ENCODE data around the gene ELFN1. TPM values are rescaled to one million over a fixed set of nuclear protein-coding genes. Genes with fewer than 3 reads are reported as not detected.

ELFN1 gene
- 21.3 TPM for polyA plus RNA-seq (2013, experiment 1 of 2)
- polyA plus RNA-seq (2013, experiment 2 of 2) = 16.8 TPM

GRCh38 chr7:1669954-1670893 is at the start of gene ELFN1:
TSS of gene ELFN1 (plus strand) at chr7:1670277. CDS start at chr7:1744597, 74,320 bp downstream.
- Histone ChIP-seq H3K27ac (ENCODE audit: low read depth, low read length, severe bottlenecking) (peak within 1 kb of the TSS; percentile 74), H3K36me3 (ENCODE audit: control insufficient read depth, insufficient read depth, low read length) (no peaks in the 10 kb centered on the region), H3K4me3 (ENCODE audit: extremely low read depth, insufficient read depth, low read length, poor library complexity, severe bottlenecking) (peak within 1 kb of the TSS; percentile 58), H3K9me3 (ENCODE audit: control insufficient read depth, low read length) (no peaks in the 10 kb centered on the region), H3K4me1 (ENCODE audit: control insufficient read depth, insufficient read depth, low read length, poor library complexity, severe bottlenecking) (peaks cover 14% of the 10 kb centered on the region)
- WGBS, 2 experiments (ENCODE audit: insufficient coverage in 2 of 2) = 0% methylated on average over 52 to 59 of the region's 110 CpGs

GRCh38 chr7:1620835-1621234 is 49.2 kb upstream of the ELFN1 start:
- 90 to 94% methylated on average over 25 to 27 of the region's 27 CpGs for WGBS, 2 experiments (ENCODE audit: insufficient coverage in 2 of 2)
- no peaks in the 10 kb centered on the region for H3K36me3 ChIP-seq (ENCODE audit: control insufficient read depth, insufficient read depth, low read length)
- no peaks in the 10 kb centered on the region for H3K4me1 ChIP-seq (ENCODE audit: control insufficient read depth, insufficient read depth, low read length, poor library complexity, severe bottlenecking)
- H3K27ac ChIP-seq (ENCODE audit: low read depth, low read length, severe bottlenecking) = no peak overlapping the region
- H3K4me3 ChIP-seq (ENCODE audit: extremely low read depth, insufficient read depth, low read length, poor library complexity, severe bottlenecking) = no peak overlapping the region
- H3K9me3 ChIP-seq (ENCODE audit: control insufficient read depth, low read length) = no peaks in the 10 kb centered on the region

- no peaks in the 10 kb centered on the region for H3K4me1 ChIP-seq (ENCODE audit: control insufficient read depth, insufficient read depth, low read length, poor library complexity, severe bottlenecking)
- WGBS, 2 experiments (ENCODE audit: insufficient coverage in 2 of 2) = 84 to 88% methylated on average over 9 to 13 of the region's 13 CpGs
- H3K4me3 ChIP-seq (ENCODE audit: extremely low read depth, insufficient read depth, low read length, poor library complexity, severe bottlenecking) = no peak overlapping the region
- no peaks in the 10 kb centered on the region for H3K36me3 ChIP-seq (ENCODE audit: control insufficient read depth, insufficient read depth, low read length)
- H3K9me3 ChIP-seq (ENCODE audit: control insufficient read depth, low read length) = peaks cover 1% of the 10 kb centered on the region
- H3K27ac ChIP-seq (ENCODE audit: low read depth, low read length, severe bottlenecking) = no peak overlapping the region
Observed at GRCh38 chr7:1621718-1622117, 48.4 kb upstream of the ELFN1 start.

DNA sequence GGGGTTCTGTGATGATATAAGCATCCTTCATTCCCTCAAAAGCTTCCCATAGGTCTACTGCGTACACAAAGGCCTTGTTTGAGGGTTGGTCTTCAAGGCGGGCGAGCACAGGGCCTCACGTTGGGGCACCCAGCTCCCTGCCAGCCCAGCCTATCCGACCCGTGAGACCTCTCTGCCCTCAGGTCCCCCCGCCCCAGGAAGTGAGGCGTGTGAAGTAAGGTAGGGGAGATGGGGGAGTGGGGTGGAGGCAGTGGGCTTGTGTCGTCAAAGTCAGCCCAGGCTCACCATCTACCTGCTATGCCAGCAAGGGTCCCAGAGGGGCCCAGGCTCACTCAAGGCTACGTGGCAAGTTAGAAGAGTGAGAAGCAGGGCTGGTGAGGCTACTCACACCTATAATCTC is 47.6 kb upstream of the ELFN1 start:
- Histone ChIP-seq H3K4me3 (ENCODE audit: extremely low read depth, insufficient read depth, low read length, poor library complexity, severe bottlenecking) (no peak overlapping the region), H3K4me1 (ENCODE audit: control insufficient read depth, insufficient read depth, low read length, poor library complexity, severe bottlenecking) (no peaks in the 10 kb centered on the region), H3K27ac (ENCODE audit: low read depth, low read length, severe bottlenecking) (no peak overlapping the region), H3K36me3 (ENCODE audit: control insufficient read depth, insufficient read depth, low read length) (no peaks in the 10 kb centered on the region), H3K9me3 (ENCODE audit: control insufficient read depth, low read length) (peaks cover 3% of the 10 kb centered on the region)
- WGBS, 2 experiments (ENCODE audit: insufficient coverage in 2 of 2) = 85 to 100% methylated on average over 1 to 5 of the region's 10 CpGs

- Histone ChIP-seq H3K4me3 (ENCODE audit: extremely low read depth, insufficient read depth, low read length, poor library complexity, severe bottlenecking) (no peak overlapping the region), H3K9me3 (ENCODE audit: control insufficient read depth, low read length) (peaks cover 5% of the 10 kb centered on the region), H3K4me1 (ENCODE audit: control insufficient read depth, insufficient read depth, low read length, poor library complexity, severe bottlenecking) (no peaks in the 10 kb centered on the region), H3K27ac (ENCODE audit: low read depth, low read length, severe bottlenecking) (no peak overlapping the region), H3K36me3 (ENCODE audit: control insufficient read depth, insufficient read depth, low read length) (no peaks in the 10 kb centered on the region)
- WGBS, 2 experiments (ENCODE audit: insufficient coverage in 2 of 2) = 94 to 96% methylated on average over 9 to 10 of the region's 13 CpGs
Observed at GRCh38 chr7:1623810-1624209, 46.3 kb upstream of the ELFN1 start.

GRCh38 chr7:1624999-1625927 is 44.8 kb upstream of the ELFN1 start:
- 80 to 90% methylated on average over 3 to 5 of the region's 18 CpGs for WGBS, 2 experiments (ENCODE audit: insufficient coverage in 2 of 2)

GRCh38 chr7:1626769-1627168 is 43.3 kb upstream of the ELFN1 start:
- H3K36me3 ChIP-seq (ENCODE audit: control insufficient read depth, insufficient read depth, low read length) = no peaks in the 10 kb centered on the region
- no peak overlapping the region for H3K4me3 ChIP-seq (ENCODE audit: extremely low read depth, insufficient read depth, low read length, poor library complexity, severe bottlenecking)
- H3K9me3 ChIP-seq (ENCODE audit: control insufficient read depth, low read length) = peaks cover 11% of the 10 kb centered on the region
- no peaks in the 10 kb centered on the region for H3K4me1 ChIP-seq (ENCODE audit: control insufficient read depth, insufficient read depth, low read length, poor library complexity, severe bottlenecking)
- no CpG with 5 or more reads among the region's 1 CpG for WGBS, 2 experiments (ENCODE audit: insufficient coverage in 2 of 2)
- no peak overlapping the region for H3K27ac ChIP-seq (ENCODE audit: low read depth, low read length, severe bottlenecking)

More at GRCh38 chr7:1624999-1625927, 44.8 kb upstream of the ELFN1 start:
- Histone ChIP-seq H3K4me1 (ENCODE audit: control insufficient read depth, insufficient read depth, low read length, poor library complexity, severe bottlenecking) (no peaks in the 10 kb centered on the region), H3K4me3 (ENCODE audit: extremely low read depth, insufficient read depth, low read length, poor library complexity, severe bottlenecking) (no peak overlapping the region), H3K27ac (ENCODE audit: low read depth, low read length, severe bottlenecking) (no peak overlapping the region), H3K9me3 (ENCODE audit: control insufficient read depth, low read length) (peaks cover 11% of the 10 kb centered on the region), H3K36me3 (ENCODE audit: control insufficient read depth, insufficient read depth, low read length) (no peaks in the 10 kb centered on the region)

GRCh38 chr7:1630700-1631336 is 39.3 kb upstream of the ELFN1 start:
- no peaks in the 10 kb centered on the region for H3K4me1 ChIP-seq (ENCODE audit: control insufficient read depth, insufficient read depth, low read length, poor library complexity, severe bottlenecking)
- peaks cover 15% of the 10 kb centered on the region for H3K9me3 ChIP-seq (ENCODE audit: control insufficient read depth, low read length)
- H3K36me3 ChIP-seq (ENCODE audit: control insufficient read depth, insufficient read depth, low read length) = no peaks in the 10 kb centered on the region
- no peak overlapping the region for H3K4me3 ChIP-seq (ENCODE audit: extremely low read depth, insufficient read depth, low read length, poor library complexity, severe bottlenecking)
- no peak overlapping the region for H3K27ac ChIP-seq (ENCODE audit: low read depth, low read length, severe bottlenecking)
- 81 to 83% methylated on average over 3 of the region's 3 CpGs for WGBS, 2 experiments (ENCODE audit: insufficient coverage in 2 of 2)

- Histone ChIP-seq H3K9me3 (ENCODE audit: control insufficient read depth, low read length) (peaks cover 20% of the 10 kb centered on the region), H3K27ac (ENCODE audit: low read depth, low read length, severe bottlenecking) (no peak overlapping the region), H3K4me3 (ENCODE audit: extremely low read depth, insufficient read depth, low read length, poor library complexity, severe bottlenecking) (no peak overlapping the region), H3K4me1 (ENCODE audit: control insufficient read depth, insufficient read depth, low read length, poor library complexity, severe bottlenecking) (no peaks in the 10 kb centered on the region), H3K36me3 (ENCODE audit: control insufficient read depth, insufficient read depth, low read length) (no peaks in the 10 kb centered on the region)
- WGBS, 2 experiments (ENCODE audit: insufficient coverage in 2 of 2) = 74 to 81% methylated on average over 4 to 5 of the region's 5 CpGs
Observed at GRCh38 chr7:1631678-1632077, 38.4 kb upstream of the ELFN1 start.

- WGBS, 2 experiments (ENCODE audit: insufficient coverage in 2 of 2) = 80 to 84% methylated on average over 5 to 6 of the region's 7 CpGs
Observed at GRCh38 chr7:1632506-1632905, 37.6 kb upstream of the ELFN1 start.

More at GRCh38 chr7:1632506-1632905, 37.6 kb upstream of the ELFN1 start:
- peaks cover 26% of the 10 kb centered on the region for H3K9me3 ChIP-seq (ENCODE audit: control insufficient read depth, low read length)
- no peaks in the 10 kb centered on the region for H3K36me3 ChIP-seq (ENCODE audit: control insufficient read depth, insufficient read depth, low read length)
- H3K27ac ChIP-seq (ENCODE audit: low read depth, low read length, severe bottlenecking) = no peak overlapping the region
- no peak overlapping the region for H3K4me3 ChIP-seq (ENCODE audit: extremely low read depth, insufficient read depth, low read length, poor library complexity, severe bottlenecking)
- no peaks in the 10 kb centered on the region for H3K4me1 ChIP-seq (ENCODE audit: control insufficient read depth, insufficient read depth, low read length, poor library complexity, severe bottlenecking)
